HepG2 (cell line): ENCODE results near the gene DENND1C. TPM values are rescaled to one million over a fixed set of nuclear protein-coding genes. Genes with fewer than 3 reads are reported as not detected.

Source experiments
- AFF4 ChIP-seq: sonication (generic); formaldehyde crosslinking; IDR thresholded peaks from 2 replicates; pipeline ENCODE4 v1.4.0; 2020; ENCODE audit warnings: missing genetic modification reagents
- ASH2L ChIP-seq: fragments of 300-600, 200-600 bp; sonication (generic); IDR thresholded peaks from 2 replicates; pipeline ENCODE4 v1.7.0; 2017; ENCODE audit warnings: low read depth, mild to moderate bottlenecking, moderate library complexity, mixed read lengths, low read length; ENCODE audit not compliant: insufficient read length
- ELF1 ChIP-seq: sonication (generic); formaldehyde crosslinking; IDR thresholded peaks from 2 replicates; pipeline ENCODE4 v1.4.0; 2020; ENCODE audit warnings: missing genetic modification reagents
- KDM2A ChIP-seq: sonication (generic); formaldehyde crosslinking; IDR thresholded peaks from 2 replicates; pipeline ENCODE4 v1.4.0; 2020; ENCODE audit warnings: low read depth, missing genetic modification reagents, borderline replicate concordance
- MED1 ChIP-seq: sonication (generic); formaldehyde crosslinking; IDR thresholded peaks from 2 replicates; pipeline ENCODE4 v1.4.0; 2020; ENCODE audit warnings: missing genetic modification reagents
- MLXIP ChIP-seq: sonication (generic); formaldehyde crosslinking; IDR thresholded peaks from 2 replicates; pipeline ENCODE4 v1.9.0; 2021; ENCODE audit warnings: missing genetic modification reagents, borderline replicate concordance
- NR2C2 ChIP-seq: sonication (generic); formaldehyde crosslinking; IDR thresholded peaks from 2 replicates; pipeline ENCODE4 v1.4.0; 2020; ENCODE audit warnings: missing genetic modification reagents, mild to moderate bottlenecking, moderate library complexity, borderline replicate concordance
- PATZ1 ChIP-seq: sonication (generic); formaldehyde crosslinking; IDR thresholded peaks from 2 replicates; pipeline ENCODE4 v1.4.0; 2020; ENCODE audit warnings: missing genetic modification reagents
- SYNCRIP ChIP-seq: fragments of 200-400 bp; formaldehyde crosslinking; IDR thresholded peaks from 2 replicates; pipeline ENCODE4 v1.6.1; 2018; ENCODE audit warnings: mild to moderate bottlenecking, low read depth, low read length; ENCODE audit not compliant: insufficient read depth
- ZHX1 ChIP-seq: sonication (generic); formaldehyde crosslinking; IDR thresholded peaks from 2 replicates; pipeline ENCODE4 v1.8.1; 2022; ENCODE audit warnings: low read depth, mild to moderate bottlenecking, missing genetic modification reagents
- ZMYM3 ChIP-seq: sonication (generic); formaldehyde crosslinking; IDR thresholded peaks from 2 replicates; pipeline ENCODE4 v1.5.1; 2020; ENCODE audit warnings: mild to moderate bottlenecking, missing genetic modification reagents
- ZNF10 ChIP-seq: sonication (generic); formaldehyde crosslinking; IDR thresholded peaks from 2 replicates; pipeline ENCODE4 v1.4.0; 2020; ENCODE audit warnings: mild to moderate bottlenecking, low read depth, missing genetic modification reagents, borderline replicate concordance
- ZNF234 ChIP-seq: sonication (generic); formaldehyde crosslinking; conservative IDR thresholded peaks from 2 replicates; pipeline ENCODE4 v1.5.1; 2020; ENCODE audit warnings: mild to moderate bottlenecking, missing genetic modification reagents
- ZNF263 ChIP-seq: sonication (generic); formaldehyde crosslinking; IDR thresholded peaks from 2 replicates; pipeline ENCODE4 v1.4.0; 2020; ENCODE audit warnings: missing genetic modification reagents
- ZNF530 ChIP-seq: sonication (generic); formaldehyde crosslinking; IDR thresholded peaks from 2 replicates; pipeline ENCODE4 v1.5.0; 2020; ENCODE audit warnings: low read depth, mild to moderate bottlenecking, missing genetic modification reagents
- ZNF678 ChIP-seq: sonication (generic); formaldehyde crosslinking; IDR thresholded peaks from 2 replicates; pipeline ENCODE4 v1.4.0; 2020; ENCODE audit warnings: mild to moderate bottlenecking, missing genetic modification reagents
- ZNF724P ChIP-seq: sonication (generic); formaldehyde crosslinking; IDR thresholded peaks from 2 replicates; pipeline ENCODE4 v1.8.0; 2022; ENCODE audit warnings: missing genetic modification reagents, borderline replicate concordance
- polyA plus RNA-seq, 8 experiments: library from polyadenylated mRNA; depleted of rRNA in 3 of 8; stranded (reverse) in 7 of 8; unstranded in 1 of 8; fragments of >200 nt; fragmentation: Illumina TruSeq in 4 of 8; extraction: Trizol in 4 of 8; gene quantifications; 2 replicates each; pipeline versions ENCODE4 v1.2.1 to v1.2.3, GENCODE V29; 2011 to 2016; ENCODE audit warnings: low read depth in 4 of 8, missing spikeins in 1 of 8, mixed read lengths in 1 of 8; ENCODE audit not compliant: insufficient read depth in 1 of 8
- total RNA-seq, 5 experiments: library from RNA; depleted of rRNA; stranded (reverse); fragments of >200 nt; fragmentation: Illumina TruSeq; extraction: Trizol; gene quantifications; 2 replicates each; pipeline ENCODE4 v1.2.3, GENCODE V29; 2016; ENCODE audit warnings: low read depth in 1 of 5

The DENND1C gene
- total and polyA plus RNA-seq, 2 of the 13 experiments (the other 11 are each of a cell fraction or from before 2014, with no cell fraction given): 0.04 to 0.73 TPM

- TF ChIP-seq AFF4 (CRISPR knock-in tag) (no peak), ZNF10 (CRISPR knock-in tag) (no peak), PATZ1 (CRISPR knock-in tag) (0 out of 2 replicates have a peak, but pooled peaks have one; percentile 33), ZNF234 (no peak), ZNF678 (no peak), NR2C2 (no peak), MLXIP (CRISPR knock-in tag) (no peak), ZNF724P (CRISPR knock-in tag) (no peak), ZNF530 (no peak), ASH2L (no peak), ZHX1 (CRISPR knock-in tag) (no peak), MED1 (CRISPR knock-in tag) (no peak), KDM2A (no peak), ELF1 (CRISPR knock-in tag) (no peak), ZNF263 (CRISPR knock-in tag) (no peak), ZMYM3 (CRISPR knock-in tag) (peak; percentile 90), SYNCRIP (no peak)
These were observed 22.8 kb downstream of the DENND1C start (continued) for GRCh38 chr19:6458695-6459261.
